GM12801 (cell line): ENCODE results near the gene CENPN.

Experiments
- CTCF ChIP-seq: IDR thresholded peaks from one replicate; pipeline ENCODE4 v1.5.1; 2011; ENCODE audit warnings: control low read depth; ENCODE audit not compliant: insufficient read length; ENCODE audit errors: extremely low read depth

CENPN gene

GRCh38 chr16:80997964-80998620, 8.9 kb upstream of the CENPN start:
- no peak for TF ChIP-seq CTCF

GRCh38 chr16:81000873-81001272, 6.1 kb upstream of the CENPN start:
- no peak for TF ChIP-seq CTCF

GRCh38 chr16:81001330-81001729, 5.7 kb upstream of the CENPN start:
- TF ChIP-seq CTCF = no peak

- TF ChIP-seq CTCF = no peak
Observed at GRCh38 chr16:81003064-81003463, 4.0 kb upstream of the CENPN start.

- no peak for TF ChIP-seq CTCF
Observed at GRCh38 chr16:81003610-81004460, 3.2 kb upstream of the CENPN start.

GRCh38 chr16:81004646-81005353, 2.2 kb upstream of the CENPN start:
- no peak for TF ChIP-seq CTCF

- TF ChIP-seq CTCF = no peak
Observed at GRCh38 chr16:81005610-81006161, 1.3 kb upstream of the CENPN start.
